Endothelial cell of umbilical vein (primary cell): Measurements from ENCODE around the gene IL16. TPM values are rescaled to one million over a fixed set of nuclear protein-coding genes. Genes with fewer than 3 reads are reported as not detected.
A peak's percentile ranks its signal among the peaks of the same experiment; 100 is the strongest.

Experiments used
- BruUV-seq: library from RNA; stranded (reverse); fragments of 400-500 nt; replicated peaks from 2 replicates; lab custom pipeline; 2021; lab: Mats Ljungman, UMichigan
- CTCF ChIA-PET: fragments of 300-600, 350-600 bp; sonication (Branson Sonifier 250); formaldehyde crosslinking; loops from one replicate; lab custom pipeline; 2021; ENCODE audit warnings: antibody characterized with exemption, inconsistent platforms; lab: Charles Lee
- POLR2A ChIA-PET: fragments of 300-600, 350-600 bp; sonication (Branson Sonifier 250); formaldehyde crosslinking; loops from one replicate; lab custom pipeline; 2021; ENCODE audit warnings: antibody characterized with exemption, inconsistent platforms; lab: Charles Lee
- DNase-seq: peaks from one replicate; pipeline ENCODE4 v3.0.0-alpha.2; 2011; ENCODE audit warnings: low read depth, low spot score
- FAIRE-seq: peaks from 2 replicates; lab custom pipeline; 2011; peaks lifted over from hg19 to GRCh38; lab: Jason Lieb, UNC
- H2AFZ ChIP-seq: 2 replicates; pipeline ENCODE4 v1.6.0; 2012; ENCODE audit warnings: low read depth, low read length, control low read depth, inconsistent platforms
- H3K27ac ChIP-seq: 2 replicates; pipeline ENCODE4 v1.5.1; 2011; ENCODE audit warnings: low read depth, mild to moderate bottlenecking, control low read depth, low read length, moderate library complexity; ENCODE audit not compliant: insufficient read depth
- H3K27me3 ChIP-seq, 2 experiments: 2 replicates each; pipeline versions ENCODE4 v1.6.0 to v1.6.1; 2011; ENCODE audit warnings: low read length in 2 of 2, mixed read lengths in 1 of 2; ENCODE audit not compliant: control insufficient read depth in 2 of 2, insufficient read depth in 2 of 2
- H3K36me3 ChIP-seq, 2 experiments: 2 replicates in 1 of 2; 3 replicates in 1 of 2; pipeline ENCODE4 v1.5.1; 2011; ENCODE audit warnings: low read length in 2 of 2, mild to moderate bottlenecking in 1 of 2, moderate library complexity in 1 of 2; ENCODE audit not compliant: control insufficient read depth in 2 of 2, insufficient read depth in 2 of 2; ENCODE audit errors: extremely low read depth in 1 of 2
- H3K4me1 ChIP-seq: 3 replicates; pipeline ENCODE4 v1.5.1; 2011; ENCODE audit warnings: mild to moderate bottlenecking, low read length; ENCODE audit not compliant: control insufficient read depth, insufficient read depth; ENCODE audit errors: extremely low read depth
- H3K4me2 ChIP-seq: 2 replicates; pipeline ENCODE4 v1.6.1; 2011; ENCODE audit warnings: low read length, control low read depth, mixed read lengths; ENCODE audit not compliant: insufficient read depth
- H3K4me3 ChIP-seq, 3 experiments: fragments of 200-600 bp in 1 of 3; sonication (generic), shearing (Covaris generic) in 1 of 3; replicated peaks in 1 of 3; 2 replicates each; pipeline ENCODE4 v1.5.1; 2011 to 2016; ENCODE audit warnings: control low read depth in 3 of 3, low read length in 3 of 3, mild to moderate bottlenecking in 2 of 3, inconsistent platforms in 1 of 3, low read depth in 1 of 3, moderate library complexity in 1 of 3; ENCODE audit not compliant: insufficient read depth in 1 of 3
- H3K79me2 ChIP-seq: 2 replicates; pipeline ENCODE4 v1.6.0; 2012; ENCODE audit warnings: low read length, inconsistent platforms; ENCODE audit not compliant: control insufficient read depth, insufficient read depth
- H3K9ac ChIP-seq: replicated peaks from 2 replicates; pipeline ENCODE3; 2011; ENCODE audit warnings: low read length, control low read depth; ENCODE audit not compliant: insufficient read depth; ENCODE audit errors: extremely low read depth
- H3K9me1 ChIP-seq: replicated peaks from 3 replicates; pipeline ENCODE4 v1.6.0; 2011; ENCODE audit warnings: mild to moderate bottlenecking, low read length; ENCODE audit not compliant: control insufficient read depth, insufficient read depth; ENCODE audit errors: extremely low read depth
- H3K9me3 ChIP-seq: replicated peaks from 2 replicates; pipeline ENCODE4 v1.5.1; 2012; ENCODE audit warnings: low read length, inconsistent platforms; ENCODE audit not compliant: control insufficient read depth, insufficient read depth
- H4K20me1 ChIP-seq: replicated peaks from 2 replicates; pipeline ENCODE3; 2011; ENCODE audit warnings: mild to moderate bottlenecking, low read length; ENCODE audit not compliant: control insufficient read depth, insufficient read depth; ENCODE audit errors: extremely low read depth
- EZH2 ChIP-seq: IDR thresholded peaks from 2 replicates; pipeline ENCODE4 v1.6.1; 2012; ENCODE audit warnings: borderline replicate concordance, low read depth, mild to moderate bottlenecking, moderate library complexity, low read length, inconsistent platforms; ENCODE audit not compliant: severe bottlenecking
- FOS ChIP-seq: IDR thresholded peaks from 2 replicates; pipeline ENCODE4 v1.6.1; 2011; ENCODE audit warnings: mild to moderate bottlenecking, low read length, moderate library complexity, borderline replicate concordance; ENCODE audit not compliant: insufficient read depth
- GATA2 ChIP-seq: IDR thresholded peaks from 2 replicates; pipeline ENCODE4 v1.7.0; 2011; ENCODE audit warnings: low read depth, mild to moderate bottlenecking, moderate library complexity, mixed read lengths, low read length; ENCODE audit not compliant: insufficient read length, insufficient read depth
- JUN ChIP-seq: IDR thresholded peaks from 2 replicates; pipeline ENCODE4 v1.6.1; 2011; ENCODE audit warnings: borderline replicate concordance, low read depth; ENCODE audit not compliant: insufficient read length, insufficient read depth
- MYC ChIP-seq: IDR thresholded peaks from one replicate; pipeline ENCODE4 v1.6.1; 2011; ENCODE audit warnings: mild to moderate bottlenecking, low read depth, low read length
- POLR2A ChIP-seq: IDR thresholded peaks from 2 replicates; pipeline ENCODE4 v1.6.1; 2012; ENCODE audit warnings: low read depth, mild to moderate bottlenecking, control low read depth, low read length
- POLR2AphosphoS5 ChIP-seq: IDR thresholded peaks from 2 replicates; pipeline ENCODE4 v1.6.1; 2012; ENCODE audit warnings: low read depth, mild to moderate bottlenecking, control low read depth, low read length, moderate library complexity; ENCODE audit not compliant: insufficient read depth
- dilution Hi-C: fragments of 300-500 bp; cut with MboI; formaldehyde crosslinking; loops from one replicate; pipeline ENCODE4 v1.15.0; 2019; ENCODE audit warnings: low sequenced_read_pairs; ENCODE audit not compliant: extremely low pct_ligation_motif_present
- intact Hi-C: fragments of 100-400 bp; cut with micrococcal nuclease; formaldehyde crosslinking; loops from one replicate; pipeline ENCODE4 v1.10.0; 2022
- polyA plus RNA-seq, 4 experiments: library from polyadenylated mRNA; depleted of rRNA in 3 of 4; stranded (reverse) in 3 of 4; unstranded in 1 of 4; fragments of >200 nt; gene quantifications; 2 replicates each; pipeline versions ENCODE4 v1.2.1 to v1.2.3, GENCODE V29; 2011 to 2012; ENCODE audit warnings: missing spikeins in 1 of 4
- total RNA-seq: library from RNA; stranded (reverse); gene quantifications from 2 replicates; pipeline ENCODE4 v1.2.3, GENCODE V29; 2021
- TF ChIP-seq, protein P1 (sequence below), 2 donors: IDR thresholded peaks; 1 replicate in 1 of 2; 2 replicates in 1 of 2; pipeline ENCODE4 v1.5.1; 2011; ENCODE audit warnings: low read length in 2 of 2, mild to moderate bottlenecking in 2 of 2, moderate library complexity in 2 of 2, control low read depth in 1 of 2, inconsistent platforms in 1 of 2, low read depth in 1 of 2; ENCODE audit not compliant: insufficient read depth in 1 of 2; ENCODE audit errors: extremely low read depth in 1 of 2
- TF ChIP-seq, protein P2 (sequence below): IDR thresholded peaks from 2 replicates; pipeline ENCODE4 v1.6.1; 2011; ENCODE audit not compliant: insufficient read depth, insufficient read length

Gene IL16
- total and polyA plus RNA-seq, 2 donors (not counting 3 experiments of a cell fraction or from before 2014, with no cell fraction given) = 0.29 to 2.1 TPM

DNA sequence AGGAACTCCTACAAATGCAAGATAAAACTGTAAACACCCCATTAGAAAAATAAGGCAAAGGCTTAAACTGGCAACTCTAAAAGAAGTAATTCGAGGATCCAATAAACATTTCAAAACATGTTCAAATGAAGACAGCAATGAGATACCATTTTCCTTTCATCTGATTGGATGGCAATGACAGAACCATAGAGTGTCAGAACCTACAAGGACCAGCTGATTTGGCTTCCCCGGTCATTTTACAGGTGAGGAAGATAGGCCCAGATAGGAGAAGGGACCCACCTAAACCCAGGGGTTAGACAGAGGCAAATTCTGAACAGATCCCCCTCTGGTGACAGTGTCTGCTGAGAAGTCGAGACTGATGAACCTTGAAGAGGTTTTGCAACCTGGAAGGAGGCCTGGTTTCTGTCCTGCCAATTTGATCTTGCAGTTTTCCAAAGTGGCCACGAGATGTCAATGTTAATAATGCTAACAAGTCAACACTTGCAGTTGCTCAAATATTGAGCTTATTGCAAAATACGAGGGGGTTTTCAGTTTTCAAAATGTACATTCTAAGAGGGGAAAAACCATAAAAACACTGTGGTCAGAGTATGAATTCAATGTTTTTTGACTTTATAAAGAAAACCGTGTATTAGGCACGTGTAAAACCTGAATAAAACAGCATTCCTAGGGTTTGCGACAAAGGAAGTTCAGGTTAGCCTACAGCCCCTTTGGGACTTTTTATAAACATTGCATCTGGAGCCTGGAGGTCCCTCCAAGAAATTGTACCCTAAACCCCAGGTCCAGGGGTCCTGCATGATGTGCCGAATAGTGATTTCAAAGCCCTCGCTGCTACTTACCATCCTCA lies 41.1 kb upstream of the IL16 start:
- Histone ChIP-seq H3K9me1 (no peaks in the 10 kb centered on the region), H3K27ac (no peak overlapping the region), H3K9me3 (no peaks in the 10 kb centered on the region), H3K79me2 (no peaks in the 10 kb centered on the region), H4K20me1 (no peaks in the 10 kb centered on the region), H3K27me3 (no peaks in the 10 kb centered on the region), H3K36me3 (no peaks in the 10 kb centered on the region), H3K4me1 (no peaks in the 10 kb centered on the region), H3K4me3 (no peak overlapping the region), H2AFZ (no peak overlapping the region), H3K4me2 (no peak overlapping the region), H3K9ac (no peak overlapping the region)
- intact Hi-C loops = loop anchor here (1.0 kb wide), 1 partner anchor 111 kb away; no protein-coding TSS in a partner anchor
- POLR2A ChIA-PET = no interaction called here
- TF ChIP-seq, protein P1, sequence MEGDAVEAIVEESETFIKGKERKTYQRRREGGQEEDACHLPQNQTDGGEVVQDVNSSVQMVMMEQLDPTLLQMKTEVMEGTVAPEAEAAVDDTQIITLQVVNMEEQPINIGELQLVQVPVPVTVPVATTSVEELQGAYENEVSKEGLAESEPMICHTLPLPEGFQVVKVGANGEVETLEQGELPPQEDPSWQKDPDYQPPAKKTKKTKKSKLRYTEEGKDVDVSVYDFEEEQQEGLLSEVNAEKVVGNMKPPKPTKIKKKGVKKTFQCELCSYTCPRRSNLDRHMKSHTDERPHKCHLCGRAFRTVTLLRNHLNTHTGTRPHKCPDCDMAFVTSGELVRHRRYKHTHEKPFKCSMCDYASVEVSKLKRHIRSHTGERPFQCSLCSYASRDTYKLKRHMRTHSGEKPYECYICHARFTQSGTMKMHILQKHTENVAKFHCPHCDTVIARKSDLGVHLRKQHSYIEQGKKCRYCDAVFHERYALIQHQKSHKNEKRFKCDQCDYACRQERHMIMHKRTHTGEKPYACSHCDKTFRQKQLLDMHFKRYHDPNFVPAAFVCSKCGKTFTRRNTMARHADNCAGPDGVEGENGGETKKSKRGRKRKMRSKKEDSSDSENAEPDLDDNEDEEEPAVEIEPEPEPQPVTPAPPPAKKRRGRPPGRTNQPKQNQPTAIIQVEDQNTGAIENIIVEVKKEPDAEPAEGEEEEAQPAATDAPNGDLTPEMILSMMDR (IDR thresholded peaks at IDR 0.05; ENCODE audit: extremely low read depth in 1 of 2, insufficient read depth in 1 of 2, low read depth in 1 of 2, low read length in 2 of 2) = peak; percentile 28 to 37
- TF ChIP-seq, protein P2, sequence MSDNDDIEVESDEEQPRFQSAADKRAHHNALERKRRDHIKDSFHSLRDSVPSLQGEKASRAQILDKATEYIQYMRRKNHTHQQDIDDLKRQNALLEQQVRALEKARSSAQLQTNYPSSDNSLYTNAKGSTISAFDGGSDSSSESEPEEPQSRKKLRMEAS = no peak
- no TSS peak for BruUV-seq
- DNase-seq (peak; percentile 41), FAIRE-seq (peak; percentile 55)
- dilution Hi-C loops = no loop called here
- CTCF ChIA-PET = interaction anchor here (0.6 to 10.3 kb wide), 44 partner anchors 9 to 1094 kb away, joined by 3 to 472 read pairs (median 5); partner anchors contain the start of genes CEMIP and STARD5

DNA sequence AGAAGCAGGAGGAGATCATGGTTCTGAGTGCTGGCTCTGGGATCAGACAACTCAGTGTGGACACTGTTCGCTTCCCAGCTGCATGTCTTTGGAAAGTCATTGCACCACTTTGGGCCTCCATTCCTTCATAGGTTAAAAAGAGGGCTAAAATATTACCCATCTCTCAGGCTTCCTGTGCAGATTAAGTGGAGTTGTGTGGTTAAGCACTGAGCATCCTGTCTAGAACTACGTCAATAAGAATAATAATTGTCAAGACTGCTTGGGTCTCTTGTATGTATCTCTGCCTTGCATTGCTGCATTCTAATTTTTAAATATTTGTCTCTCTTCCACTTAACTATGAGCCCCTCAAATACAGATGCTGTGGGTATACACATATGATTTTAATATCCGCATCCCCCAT lies 40.4 kb upstream of the IL16 start:
- no TSS peak for BruUV-seq
- no peaks in the 10 kb centered on the region for H3K9me1 ChIP-seq
- no peaks in the 10 kb centered on the region for H3K36me3 ChIP-seq
- intact Hi-C loops = no loop called here
- H3K9ac ChIP-seq = no peak overlapping the region
- no peak overlapping the region for H2AFZ ChIP-seq
- no peak overlapping the region for H3K4me2 ChIP-seq
- DNase-seq (no peak), FAIRE-seq (no peak)
- ChIA-PET POLR2A (no interaction called here), CTCF (interaction anchor here (0.6 to 10.3 kb wide), 39 partner anchors 8 to 377 kb away, joined by 3 to 472 read pairs (median 5); partner anchors contain the start of genes CEMIP and STARD5)
- H3K79me2 ChIP-seq = no peaks in the 10 kb centered on the region
- no peak overlapping the region for H3K4me3 ChIP-seq
- no peaks in the 10 kb centered on the region for H3K4me1 ChIP-seq
- H3K27me3 ChIP-seq = peaks cover 0 to 2% of the 10 kb centered on the region in 2 experiments
- TF ChIP-seq POLR2AphosphoS5 (no peak), FOS (no peak), JUN (no peak), POLR2A (no peak), EZH2 (no peak), MYC (no peak), GATA2 (no peak)
- TF ChIP-seq, protein P2 = no peak
- TF ChIP-seq, protein P1 (IDR thresholded peaks at IDR 0.05; ENCODE audit: extremely low read depth in 1 of 2, insufficient read depth in 1 of 2, low read depth in 1 of 2, low read length in 2 of 2) = no peak
- no peaks in the 10 kb centered on the region for H4K20me1 ChIP-seq
- no peaks in the 10 kb centered on the region for H3K9me3 ChIP-seq
- no peak overlapping the region for H3K27ac ChIP-seq
- dilution Hi-C loops = no loop called here
